H1 (cell line): ENCODE results near the gene PRIMA1.

ENCODE experiments used
- ATF3 ChIP-seq: IDR thresholded peaks from 2 replicates; pipeline ENCODE4 v1.6.1; 2011; ENCODE audit warnings: low read depth, mild to moderate bottlenecking, low read length; ENCODE audit not compliant: insufficient read depth
- CEBPB ChIP-seq: IDR thresholded peaks from 2 replicates; pipeline ENCODE4 v1.6.1; 2012; ENCODE audit warnings: low read depth, low read length
- CTCF ChIP-seq, 3 experiments: IDR thresholded peaks; 1 replicate in 2 of 3; 2 replicates in 1 of 3; pipeline versions ENCODE4 v1.5.1 to v1.6.1; 2011; ENCODE audit warnings: low read length in 3 of 3, mild to moderate bottlenecking in 3 of 3, inconsistent platforms in 2 of 3, low read depth in 1 of 3, moderate library complexity in 1 of 3; ENCODE audit not compliant: insufficient read depth in 1 of 3; ENCODE audit errors: control extremely low read depth in 1 of 3
- EGR1 ChIP-seq: IDR thresholded peaks from 2 replicates; pipeline ENCODE4 v1.6.1; 2011; ENCODE audit warnings: low read depth, low read length, borderline replicate concordance
- EP300 ChIP-seq, 2 experiments: IDR thresholded peaks; 1 replicate in 1 of 2; 2 replicates in 1 of 2; pipeline ENCODE4 v1.6.1; 2011 to 2012; ENCODE audit warnings: low read depth in 2 of 2, low read length in 2 of 2, mild to moderate bottlenecking in 2 of 2, borderline replicate concordance in 1 of 2, inconsistent platforms in 1 of 2, moderate library complexity in 1 of 2
- EZH2 ChIP-seq: fragments of 200-600 bp; sonication (generic); IDR thresholded peaks from 2 replicates; pipeline ENCODE4 v1.7.1; 2012; ENCODE audit warnings: low read depth, mild to moderate bottlenecking, moderate library complexity, low read length, inconsistent platforms; ENCODE audit not compliant: severe bottlenecking
- GABPA ChIP-seq: IDR thresholded peaks from 2 replicates; pipeline ENCODE4 v1.6.1; 2011; ENCODE audit warnings: mild to moderate bottlenecking, low read length, moderate library complexity, borderline replicate concordance; ENCODE audit not compliant: insufficient read depth
- JUND ChIP-seq: IDR thresholded peaks from 2 replicates; pipeline ENCODE4 v1.6.1; 2011; ENCODE audit warnings: mild to moderate bottlenecking, improper control_type of control experiment, low read length
- POLR2A ChIP-seq, 2 experiments: IDR thresholded peaks; 1 replicate in 1 of 2; 2 replicates in 1 of 2; pipeline ENCODE4 v1.6.1; 2011; ENCODE audit warnings: low read depth in 2 of 2, low read length in 2 of 2, mild to moderate bottlenecking in 2 of 2; ENCODE audit errors: control extremely low read depth in 1 of 2
- POLR2AphosphoS5 ChIP-seq: IDR thresholded peaks from 2 replicates; pipeline ENCODE4 v1.6.1; 2011; ENCODE audit warnings: low read depth, low read length
- RXRA ChIP-seq: IDR thresholded peaks from 2 replicates; pipeline ENCODE4 v1.6.1; 2011; ENCODE audit warnings: low read depth, mild to moderate bottlenecking, low read length, moderate library complexity; ENCODE audit not compliant: insufficient read depth
- SIX5 ChIP-seq: IDR thresholded peaks from 2 replicates; pipeline ENCODE4 v1.6.1; 2011; ENCODE audit warnings: mild to moderate bottlenecking, low read depth, low read length
- YY1 ChIP-seq: IDR thresholded peaks from 2 replicates; pipeline ENCODE4 v1.6.1; 2011; ENCODE audit warnings: low read depth, mild to moderate bottlenecking, low read length

GRCh38 chr14:93757206-93757605, 31.1 kb downstream of the PRIMA1 start:
- TF ChIP-seq CTCF (IDR thresholded peaks at IDR 0.05; ENCODE audit: control extremely low read depth in 1 of 3, insufficient read depth in 1 of 3, low read depth in 1 of 3, low read length in 3 of 3) (no peak), POLR2A (IDR thresholded peaks at IDR 0.05; ENCODE audit: control extremely low read depth in 1 of 2, low read depth in 2 of 2, low read length in 2 of 2) (no peak), YY1 (no peak), RXRA (no peak), CEBPB (no peak), ATF3 (no peak), SIX5 (no peak), EP300 (IDR thresholded peaks at IDR 0.05; ENCODE audit: borderline replicate concordance in 1 of 2, low read depth in 2 of 2, low read length in 2 of 2) (no peak), EGR1 (no peak), EZH2 (no peak), POLR2AphosphoS5 (no peak), JUND (no peak), GABPA (no peak)
